Thyroid gland (tissue), 4 donors: ENCODE measurements around the gene TRIM67. TPM values are rescaled to one million over a fixed set of nuclear protein-coding genes. Genes with fewer than 3 reads are reported as not detected.

Experiments used
- DNase-seq, 2 donors: peaks; one replicate each; pipeline ENCODE4 v3.0.0-alpha.2; 2019
- H3K27ac ChIP-seq, 3 donors: fragments of 200-600 bp; sonication (generic); 1 replicate in 2 of 3; 2 replicates in 1 of 3; pipeline ENCODE4 v1.5.1; 2016 to 2019; ENCODE audit warnings: mild to moderate bottlenecking in 1 of 3, moderate library complexity in 1 of 3
- H3K27me3 ChIP-seq: fragments of 200-600 bp; sonication (generic); one replicate; pipeline ENCODE4 v1.5.1; 2019
- H3K36me3 ChIP-seq, 2 donors: fragments of 200-600 bp; sonication (generic); one replicate each; pipeline ENCODE4 v1.5.1; 2016 to 2019
- H3K4me1 ChIP-seq, 2 donors: fragments of 200-600 bp; sonication (generic); one replicate each; pipeline ENCODE4 v1.5.1; 2017 to 2019
- H3K4me3 ChIP-seq, 3 donors: fragments of 200-600 bp; sonication (generic); replicated peaks in 1 of 3; 1 replicate in 2 of 3; 2 replicates in 1 of 3; pipeline ENCODE4 v1.5.1; 2016; ENCODE audit warnings: mild to moderate bottlenecking in 1 of 3
- H3K9me3 ChIP-seq: fragments of 200-600 bp; sonication (generic); one replicate; pipeline ENCODE4 v1.5.1; 2017
- POLR2A ChIP-seq, 2 donors: fragments of 450-650 bp; IDR thresholded peaks; one replicate each; pipeline ENCODE4 v1.6.1; 2017; ENCODE audit warnings: antibody characterized with exemption in 2 of 2, mild to moderate bottlenecking in 2 of 2, moderate library complexity in 1 of 2
- WGBS, 2 donors: methylation state at CpG; one replicate each; pipeline ENCODE4 v1.1.5; 2017; 5-methylcytosine and 5-hydroxymethylcytosine counted together
- intact Hi-C: fragments of 100-400 bp; cut with DNase I; formaldehyde crosslinking; loops from one replicate; pipeline ENCODE4 v1.15.1; 2023
- total RNA-seq, 4 donors: library from RNA; depleted of rRNA; stranded (reverse); fragments of >200 nt; gene quantifications; one replicate each; pipeline ENCODE4 v1.2.3, GENCODE V29; 2016
- TF ChIP-seq, protein P1 (sequence below), 6 experiments: fragments of 200-600 bp in 3 of 6; fragments of 450-650 bp in 3 of 6; sonication (generic) in 3 of 6; IDR thresholded peaks; one replicate each; pipeline ENCODE4 v1.5.1; 2016 to 2019; ENCODE audit warnings: antibody characterized with exemption in 6 of 6, mild to moderate bottlenecking in 2 of 6, inconsistent platforms in 1 of 6, moderate library complexity in 1 of 6

Gene TRIM67
- total RNA-seq, 4 donors from 2014 or later, result not detected

DNA sequence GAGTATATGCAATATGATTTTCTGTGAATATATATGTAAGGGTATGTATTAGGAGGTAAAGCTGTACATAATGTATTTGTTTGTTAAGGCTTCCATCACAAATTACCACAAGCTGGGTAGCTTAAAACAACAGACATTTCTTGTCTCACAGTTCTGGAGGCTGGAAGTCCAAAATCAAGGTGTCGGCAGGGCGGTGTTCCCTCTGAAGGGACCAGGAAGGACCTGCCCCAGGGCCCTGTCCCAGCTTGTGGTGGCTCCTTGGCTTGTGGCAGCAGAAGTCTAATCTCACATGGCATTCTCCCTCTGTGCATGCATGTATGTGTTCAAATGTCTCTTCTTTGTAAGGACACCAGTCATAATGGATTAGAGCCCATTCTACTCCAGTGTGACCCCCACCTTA, 17.1 kb downstream of the TRIM67 start:
- no peaks in the 10 kb centered on the region for H3K36me3 ChIP-seq
- 100% methylated on average over 2 of the region's 2 CpGs for WGBS, 2 donors
- intact Hi-C loops, result no loop called here
- H3K27me3 ChIP-seq, result no peaks in the 10 kb centered on the region
- no peak overlapping the region for H3K4me3 ChIP-seq
- H3K4me1 ChIP-seq, result no peaks in the 10 kb centered on the region
- H3K27ac ChIP-seq, result no peak overlapping the region
- no peaks in the 10 kb centered on the region for H3K9me3 ChIP-seq
- TF ChIP-seq POLR2A (IDR thresholded peaks at IDR 0.05), result no peak
- TF ChIP-seq, protein P1, sequence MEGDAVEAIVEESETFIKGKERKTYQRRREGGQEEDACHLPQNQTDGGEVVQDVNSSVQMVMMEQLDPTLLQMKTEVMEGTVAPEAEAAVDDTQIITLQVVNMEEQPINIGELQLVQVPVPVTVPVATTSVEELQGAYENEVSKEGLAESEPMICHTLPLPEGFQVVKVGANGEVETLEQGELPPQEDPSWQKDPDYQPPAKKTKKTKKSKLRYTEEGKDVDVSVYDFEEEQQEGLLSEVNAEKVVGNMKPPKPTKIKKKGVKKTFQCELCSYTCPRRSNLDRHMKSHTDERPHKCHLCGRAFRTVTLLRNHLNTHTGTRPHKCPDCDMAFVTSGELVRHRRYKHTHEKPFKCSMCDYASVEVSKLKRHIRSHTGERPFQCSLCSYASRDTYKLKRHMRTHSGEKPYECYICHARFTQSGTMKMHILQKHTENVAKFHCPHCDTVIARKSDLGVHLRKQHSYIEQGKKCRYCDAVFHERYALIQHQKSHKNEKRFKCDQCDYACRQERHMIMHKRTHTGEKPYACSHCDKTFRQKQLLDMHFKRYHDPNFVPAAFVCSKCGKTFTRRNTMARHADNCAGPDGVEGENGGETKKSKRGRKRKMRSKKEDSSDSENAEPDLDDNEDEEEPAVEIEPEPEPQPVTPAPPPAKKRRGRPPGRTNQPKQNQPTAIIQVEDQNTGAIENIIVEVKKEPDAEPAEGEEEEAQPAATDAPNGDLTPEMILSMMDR (IDR thresholded peaks at IDR 0.05), result no peak
- no peak for DNase-seq

DNA sequence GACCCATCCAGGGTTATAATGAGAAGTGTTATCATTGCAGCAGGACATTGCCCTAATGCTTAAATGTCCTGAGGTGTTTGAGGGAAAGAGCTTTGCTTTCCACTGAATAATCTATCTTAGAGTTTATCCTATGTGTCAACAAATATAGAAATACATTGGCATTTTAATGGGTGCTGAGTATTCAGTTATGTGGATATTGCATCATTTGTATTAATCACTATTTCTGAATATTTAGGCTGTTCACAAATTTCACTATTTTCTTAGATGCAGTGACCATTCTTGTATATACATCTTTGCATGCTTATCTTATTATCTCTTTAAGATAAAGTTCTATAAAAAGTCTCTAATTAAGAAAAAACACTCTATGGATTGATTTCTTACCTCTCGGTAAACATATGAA, 18.2 kb downstream of the TRIM67 start:
- H3K27ac ChIP-seq, result no peak overlapping the region
- H3K4me3 ChIP-seq, result no peak overlapping the region
- H3K4me1 ChIP-seq, result no peaks in the 10 kb centered on the region
- 95 to 98% methylated on average over 1 of the region's 1 CpG for WGBS, 2 donors
- no peaks in the 10 kb centered on the region for H3K9me3 ChIP-seq
- intact Hi-C loops, result no loop called here
- H3K36me3 ChIP-seq, result no peaks in the 10 kb centered on the region
- no peak for DNase-seq
- TF ChIP-seq POLR2A (IDR thresholded peaks at IDR 0.05), result no peak
- TF ChIP-seq, protein P1 (IDR thresholded peaks at IDR 0.05), result no peak
- H3K27me3 ChIP-seq, result no peaks in the 10 kb centered on the region

DNA sequence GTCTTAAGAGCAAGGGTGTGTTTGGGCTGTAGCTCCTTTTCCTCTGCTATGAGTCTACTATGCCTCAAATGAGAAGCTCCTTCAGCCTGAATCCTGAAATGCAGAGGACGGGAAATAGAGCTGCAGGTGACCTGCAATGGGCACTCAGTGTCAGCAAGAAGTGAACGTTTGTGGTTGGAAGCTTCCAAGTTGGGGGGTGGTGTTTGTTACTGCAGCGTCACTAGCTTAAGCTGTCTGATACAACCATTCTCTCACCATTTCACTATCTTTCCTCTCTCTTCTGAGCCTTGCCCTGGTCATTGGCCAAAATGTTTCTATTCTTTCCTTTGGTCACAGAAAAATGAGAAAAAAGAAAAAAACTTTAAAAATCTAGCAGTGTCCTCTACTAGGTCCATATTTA, 19.4 kb downstream of the TRIM67 start:
- no peaks in the 10 kb centered on the region for H3K36me3 ChIP-seq
- WGBS, 2 donors, result 74 to 79% methylated on average over 3 of the region's 3 CpGs
- intact Hi-C loops, result no loop called here

DNA sequence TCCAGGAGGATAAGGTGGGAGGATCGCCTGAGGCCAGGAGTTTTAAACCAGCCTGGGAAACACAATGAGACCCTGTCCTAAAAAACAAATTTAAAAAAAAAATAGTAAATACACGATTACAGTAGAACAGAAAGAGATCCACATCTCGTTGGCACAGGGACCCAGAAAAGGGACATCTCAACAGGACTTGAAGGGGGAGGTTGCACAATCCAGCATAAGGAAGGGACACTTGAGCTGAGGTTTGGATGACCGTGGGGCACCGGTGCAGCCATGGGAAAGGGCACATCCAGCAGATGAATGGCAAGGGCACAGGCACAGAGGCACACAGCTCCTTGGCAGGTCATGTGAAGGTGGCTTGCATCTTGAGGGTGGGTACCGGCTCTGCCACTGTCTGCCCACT, 20.5 kb downstream of the TRIM67 start:
- intact Hi-C loops, result no loop called here
- no peaks in the 10 kb centered on the region for H3K4me1 ChIP-seq
- H3K9me3 ChIP-seq, result no peaks in the 10 kb centered on the region
- H3K4me3 ChIP-seq, result no peak overlapping the region
- H3K36me3 ChIP-seq, result no peaks in the 10 kb centered on the region
- no peak for DNase-seq
- H3K27ac ChIP-seq, result no peak overlapping the region
- H3K27me3 ChIP-seq, result no peaks in the 10 kb centered on the region
- 59 to 65% methylated on average over 6 of the region's 6 CpGs for WGBS, 2 donors
- TF ChIP-seq POLR2A (IDR thresholded peaks at IDR 0.05), result no peak
- TF ChIP-seq, protein P1 (IDR thresholded peaks at IDR 0.05), result no peak

More for the DNA sequence above, 19.4 kb downstream of the TRIM67 start:
- Histone ChIP-seq H3K27me3 (no peaks in the 10 kb centered on the region), H3K27ac (no peak overlapping the region), H3K9me3 (no peaks in the 10 kb centered on the region), H3K4me3 (no peak overlapping the region), H3K4me1 (no peaks in the 10 kb centered on the region)
- no peak for TF ChIP-seq POLR2A (IDR thresholded peaks at IDR 0.05)
- TF ChIP-seq, protein P1 (IDR thresholded peaks at IDR 0.05), result no peak
- no peak for DNase-seq

DNA sequence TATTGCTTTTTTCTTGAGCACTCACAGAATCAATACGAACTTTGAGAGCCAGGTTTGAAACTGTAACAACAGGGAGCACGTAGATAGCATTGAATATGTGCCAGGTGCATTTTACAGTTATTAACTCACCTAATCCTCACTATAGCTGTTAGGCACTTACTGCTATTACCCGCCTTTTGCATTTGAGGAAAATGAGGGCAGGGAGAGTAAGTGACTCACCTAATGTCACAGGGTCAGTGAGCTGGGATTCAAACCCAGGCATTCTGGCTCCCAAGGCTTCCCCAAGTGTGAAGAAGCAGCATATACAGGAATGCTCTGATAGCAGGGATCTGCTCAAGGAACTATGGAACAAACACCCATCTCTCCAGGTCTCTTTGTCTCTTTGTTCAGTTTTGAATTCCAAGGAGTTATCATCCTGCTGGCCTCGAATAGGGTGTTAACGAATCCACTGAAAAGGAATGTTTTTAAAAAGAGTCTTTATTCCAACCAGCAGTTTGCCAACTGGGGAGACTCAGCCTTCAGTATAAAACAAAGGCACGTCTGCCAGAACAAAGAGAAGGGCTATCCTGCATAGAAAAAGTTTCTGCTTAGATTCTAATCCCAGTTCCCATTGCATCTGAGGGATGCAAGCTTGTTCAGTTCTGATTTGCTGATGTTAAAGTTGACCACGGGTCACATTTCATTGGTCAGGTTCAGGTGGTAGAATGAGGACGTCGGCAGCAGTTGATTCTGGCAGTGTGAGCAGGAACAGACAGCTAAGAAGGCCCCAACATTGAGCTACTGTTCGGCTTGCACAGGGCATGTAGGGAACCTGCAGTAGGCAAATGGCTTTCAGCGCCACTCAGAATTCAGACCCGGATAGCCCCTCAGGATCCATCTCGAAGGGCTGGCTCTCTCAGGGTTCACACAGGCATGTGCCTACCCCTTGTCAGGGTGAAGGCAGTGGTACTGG, 22.1 kb downstream of the TRIM67 start:
- DNase-seq, result no peak
- Histone ChIP-seq H3K36me3 (no peaks in the 10 kb centered on the region), H3K27me3 (no peaks in the 10 kb centered on the region), H3K4me1 (no peaks in the 10 kb centered on the region), H3K4me3 (no peak overlapping the region), H3K9me3 (no peaks in the 10 kb centered on the region), H3K27ac (no peak overlapping the region)
- intact Hi-C loops, result no loop called here
- TF ChIP-seq, protein P1 (IDR thresholded peaks at IDR 0.05), result no peak
- TF ChIP-seq POLR2A (IDR thresholded peaks at IDR 0.05), result no peak
- WGBS, 2 donors, result 67 to 69% methylated on average over 11 to 13 of the region's 13 CpGs
